ENCODE results near the gene TMEM132C. TPM values are rescaled to one million over a fixed set of nuclear protein-coding genes. Genes with fewer than 3 reads are reported as not detected.

The TMEM132C gene
- total and polyA plus RNA-seq, 2 donors (not counting 3 experiments of a cell fraction or from before 2014, with no cell fraction given): not detected

- no peaks in the 10 kb centered on the region for H3K9me1 ChIP-seq (replicated peaks; ENCODE audit: control insufficient read depth, extremely low read depth, insufficient read depth, low read length)
- FAIRE-seq (no peak), DNase-seq (ENCODE audit: low read depth, low spot score) (no peak)
- TF ChIP-seq FOS (IDR thresholded peaks at IDR 0.05; ENCODE audit: borderline replicate concordance, insufficient read depth, low read length) (no peak), JUN (IDR thresholded peaks at IDR 0.05; ENCODE audit: borderline replicate concordance, insufficient read depth, insufficient read length, low read depth) (no peak), MAX (IDR thresholded peaks at IDR 0.05; ENCODE audit: insufficient read depth, insufficient read length) (no peak), POLR2AphosphoS5 (IDR thresholded peaks at IDR 0.05; ENCODE audit: insufficient read depth, low read depth, low read length) (no peak)
- intact Hi-C loops (cut with micrococcal nuclease) (no loop called here), dilution Hi-C loops (cut with MboI; ENCODE audit: extremely low pct_ligation_motif_present, low sequenced_read_pairs) (no loop called here)
- ChIA-PET CTCF (no interaction called here), POLR2A (no interaction called here)
- no peak overlapping the region for H3K27ac ChIP-seq (ENCODE audit: insufficient read depth, low read depth, low read length)
- no peaks in the 10 kb centered on the region for H3K79me2 ChIP-seq (ENCODE audit: control insufficient read depth, insufficient read depth, low read length)
- H4K20me1 ChIP-seq (replicated peaks; ENCODE audit: control insufficient read depth, extremely low read depth, insufficient read depth, low read length): no peaks in the 10 kb centered on the region
- BruUV-seq (replicated peaks): no TSS peak
- H3K9ac ChIP-seq (replicated peaks; ENCODE audit: extremely low read depth, insufficient read depth, low read length): no peak overlapping the region
- H3K4me3 ChIP-seq (replicated peaks in 1 of 3; ENCODE audit: insufficient read depth in 1 of 3, low read depth in 1 of 3, low read length in 3 of 3): no peak overlapping the region
- H3K4me2 ChIP-seq (ENCODE audit: insufficient read depth, low read length): no peak overlapping the region
- H3K36me3 ChIP-seq (ENCODE audit: control insufficient read depth in 2 of 2, extremely low read depth in 1 of 2, insufficient read depth in 2 of 2, low read length in 2 of 2): no peaks in the 10 kb centered on the region
- H3K4me1 ChIP-seq (ENCODE audit: control insufficient read depth, extremely low read depth, insufficient read depth, low read length): no peaks in the 10 kb centered on the region
- no peak overlapping the region for H2AFZ ChIP-seq (ENCODE audit: low read depth, low read length)
- no peaks in the 10 kb centered on the region for H3K27me3 ChIP-seq (ENCODE audit: control insufficient read depth in 2 of 2, insufficient read depth in 2 of 2, low read length in 2 of 2)
- H3K9me3 ChIP-seq (replicated peaks; ENCODE audit: control insufficient read depth, insufficient read depth, low read length): peaks cover 6% of the 10 kb centered on the region
These were observed 441.8 kb downstream of the TMEM132C start for GRCh38 chr12:128708789-128709188.

- Histone ChIP-seq H3K9ac (replicated peaks; ENCODE audit: extremely low read depth, insufficient read depth, low read length) (no peak overlapping the region), H4K20me1 (replicated peaks; ENCODE audit: control insufficient read depth, extremely low read depth, insufficient read depth, low read length) (no peaks in the 10 kb centered on the region), H3K4me3 (replicated peaks in 1 of 3; ENCODE audit: insufficient read depth in 1 of 3, low read depth in 1 of 3, low read length in 3 of 3) (no peak overlapping the region), H3K9me3 (replicated peaks; ENCODE audit: control insufficient read depth, insufficient read depth, low read length) (peaks cover 8% of the 10 kb centered on the region), H3K27ac (ENCODE audit: insufficient read depth, low read depth, low read length) (no peak overlapping the region), H3K79me2 (ENCODE audit: control insufficient read depth, insufficient read depth, low read length) (no peaks in the 10 kb centered on the region), H3K27me3 (ENCODE audit: control insufficient read depth in 2 of 2, insufficient read depth in 2 of 2, low read length in 2 of 2) (no peaks in the 10 kb centered on the region), H3K4me2 (ENCODE audit: insufficient read depth, low read length) (no peak overlapping the region), H3K4me1 (ENCODE audit: control insufficient read depth, extremely low read depth, insufficient read depth, low read length) (no peaks in the 10 kb centered on the region), H3K36me3 (ENCODE audit: control insufficient read depth in 2 of 2, extremely low read depth in 1 of 2, insufficient read depth in 2 of 2, low read length in 2 of 2) (no peaks in the 10 kb centered on the region), H3K9me1 (replicated peaks; ENCODE audit: control insufficient read depth, extremely low read depth, insufficient read depth, low read length) (no peaks in the 10 kb centered on the region), H2AFZ (ENCODE audit: low read depth, low read length) (no peak overlapping the region)
- intact Hi-C loops (cut with micrococcal nuclease) (no loop called here), dilution Hi-C loops (cut with MboI; ENCODE audit: extremely low pct_ligation_motif_present, low sequenced_read_pairs) (no loop called here)
- FAIRE-seq (no peak), DNase-seq (ENCODE audit: low read depth, low spot score) (no peak)
- no TSS peak for BruUV-seq (replicated peaks)
- CTCF ChIA-PET: no interaction called here
- TF ChIP-seq JUN (IDR thresholded peaks at IDR 0.05; ENCODE audit: borderline replicate concordance, insufficient read depth, insufficient read length, low read depth): no peak
- TF ChIP-seq POLR2AphosphoS5 (IDR thresholded peaks at IDR 0.05; ENCODE audit: insufficient read depth, low read depth, low read length): no peak
- TF ChIP-seq EZH2 (IDR thresholded peaks at IDR 0.05; ENCODE audit: borderline replicate concordance, low read depth, low read length, severe bottlenecking): no peak
- TF ChIP-seq FOS (IDR thresholded peaks at IDR 0.05; ENCODE audit: borderline replicate concordance, insufficient read depth, low read length): no peak
- no peak for TF ChIP-seq MYC (IDR thresholded peaks at IDR 0.05; ENCODE audit: low read depth, low read length)
- TF ChIP-seq CTCF (IDR thresholded peaks at IDR 0.05; ENCODE audit: extremely low read depth in 1 of 2, insufficient read depth in 1 of 2, low read depth in 1 of 2, low read length in 2 of 2): no peak
- TF ChIP-seq GATA2 (IDR thresholded peaks at IDR 0.05; ENCODE audit: insufficient read depth, insufficient read length, low read depth, low read length): no peak
- TF ChIP-seq MAX (IDR thresholded peaks at IDR 0.05; ENCODE audit: insufficient read depth, insufficient read length): no peak
- no peak for TF ChIP-seq POLR2A (IDR thresholded peaks at IDR 0.05; ENCODE audit: low read depth, low read length)
- POLR2A ChIA-PET: no interaction called here
These were observed 442.7 kb downstream of the TMEM132C start for GRCh38 chr12:128709660-128710059.

Measured in endothelial cell of umbilical vein (primary cell).